Nephron (organoid): ENCODE measurements around the gene IKZF1.

Experiments used
- H3K27ac Mint-ChIP-seq, 3 experiments: 2 replicates each; pipeline ENCODE4 v1.8.0; 2020; ENCODE audit warnings: mixed read lengths in 3 of 3, mild to moderate bottlenecking in 2 of 3, moderate library complexity in 1 of 3
- H3K27me3 Mint-ChIP-seq: 2 replicates; pipeline ENCODE4 v1.8.0; 2021; ENCODE audit warnings: low read depth, mild to moderate bottlenecking, moderate library complexity, mixed read lengths
- H3K36me3 Mint-ChIP-seq: 2 replicates; pipeline ENCODE4 v1.8.0; 2020; ENCODE audit warnings: low read depth, mixed read lengths
- H3K4me1 Mint-ChIP-seq: 2 replicates; pipeline ENCODE4 v1.8.0; 2020; ENCODE audit warnings: mixed read lengths
- H3K4me3 Mint-ChIP-seq, 3 experiments: 2 replicates each; pipeline ENCODE4 v1.8.0; 2020; ENCODE audit warnings: mild to moderate bottlenecking in 3 of 3, mixed read lengths in 3 of 3, moderate library complexity in 2 of 3
- H3K9me3 Mint-ChIP-seq: 2 replicates; pipeline ENCODE4 v1.8.0; 2020; ENCODE audit warnings: mixed read lengths
- TF ChIP-seq, protein P1 (sequence below), 3 experiments: fragments of 200-600 bp; sonication (generic); IDR thresholded peaks; one replicate each; pipeline ENCODE4 v1.5.0; 2021; ENCODE audit warnings: antibody characterized with exemption in 3 of 3; ENCODE audit not compliant: unreplicated experiment in 3 of 3

IKZF1 gene

DNA sequence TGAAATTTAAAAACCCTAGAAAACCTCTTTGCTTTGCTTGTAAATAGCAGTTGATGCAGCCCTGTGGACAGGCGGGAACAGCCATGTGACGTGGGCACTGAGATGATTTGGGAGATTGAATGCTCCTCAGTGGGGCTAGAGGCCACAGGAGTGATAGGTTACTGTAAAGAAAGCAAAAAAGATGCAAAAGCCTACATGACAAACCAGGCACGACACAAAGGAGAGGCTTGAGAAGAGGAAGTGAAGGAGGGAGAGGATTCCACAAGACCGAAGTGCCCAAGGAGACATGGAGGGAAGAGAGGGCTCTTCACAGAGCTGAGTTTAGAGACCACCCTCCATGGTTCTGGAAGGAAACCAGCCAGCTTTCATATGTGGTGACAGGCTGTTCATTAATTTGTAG is 25.7 kb downstream of the IKZF1 start:
- peaks cover 7% of the 10 kb centered on the region for H3K27me3 Mint-ChIP-seq
- TF ChIP-seq, protein P1, sequence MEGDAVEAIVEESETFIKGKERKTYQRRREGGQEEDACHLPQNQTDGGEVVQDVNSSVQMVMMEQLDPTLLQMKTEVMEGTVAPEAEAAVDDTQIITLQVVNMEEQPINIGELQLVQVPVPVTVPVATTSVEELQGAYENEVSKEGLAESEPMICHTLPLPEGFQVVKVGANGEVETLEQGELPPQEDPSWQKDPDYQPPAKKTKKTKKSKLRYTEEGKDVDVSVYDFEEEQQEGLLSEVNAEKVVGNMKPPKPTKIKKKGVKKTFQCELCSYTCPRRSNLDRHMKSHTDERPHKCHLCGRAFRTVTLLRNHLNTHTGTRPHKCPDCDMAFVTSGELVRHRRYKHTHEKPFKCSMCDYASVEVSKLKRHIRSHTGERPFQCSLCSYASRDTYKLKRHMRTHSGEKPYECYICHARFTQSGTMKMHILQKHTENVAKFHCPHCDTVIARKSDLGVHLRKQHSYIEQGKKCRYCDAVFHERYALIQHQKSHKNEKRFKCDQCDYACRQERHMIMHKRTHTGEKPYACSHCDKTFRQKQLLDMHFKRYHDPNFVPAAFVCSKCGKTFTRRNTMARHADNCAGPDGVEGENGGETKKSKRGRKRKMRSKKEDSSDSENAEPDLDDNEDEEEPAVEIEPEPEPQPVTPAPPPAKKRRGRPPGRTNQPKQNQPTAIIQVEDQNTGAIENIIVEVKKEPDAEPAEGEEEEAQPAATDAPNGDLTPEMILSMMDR (IDR thresholded peaks at IDR 0.05; ENCODE audit: unreplicated experiment in 3 of 3): no peak
- H3K36me3 Mint-ChIP-seq: no peaks in the 10 kb centered on the region
- no peak overlapping the region for H3K27ac Mint-ChIP-seq
- no peak overlapping the region for H3K4me3 Mint-ChIP-seq
- H3K4me1 Mint-ChIP-seq: no peaks in the 10 kb centered on the region
- H3K9me3 Mint-ChIP-seq: no peaks in the 10 kb centered on the region

DNA sequence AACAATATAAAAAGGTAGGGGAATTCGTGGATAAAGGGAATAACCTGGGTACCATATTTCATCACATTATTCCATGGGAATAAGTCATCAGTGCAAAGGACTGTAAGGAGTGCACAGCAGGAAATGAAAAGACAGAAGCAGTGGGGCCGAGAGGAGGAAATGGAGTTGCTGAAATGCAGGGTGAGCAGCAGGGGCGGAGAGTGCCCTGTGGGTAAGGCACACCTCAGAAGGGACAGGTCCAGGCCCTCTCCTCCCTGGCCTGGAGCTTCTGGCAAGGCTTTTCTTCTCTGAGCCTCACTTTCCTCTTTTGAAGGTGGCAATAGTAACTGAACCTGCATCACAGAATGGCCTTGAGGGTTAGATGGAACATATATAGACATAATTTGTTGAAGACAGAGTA is 26.2 kb downstream of the IKZF1 start:
- TF ChIP-seq, protein P1 (IDR thresholded peaks at IDR 0.05; ENCODE audit: unreplicated experiment in 3 of 3): no peak
- Mint-ChIP-seq H3K27me3 (peaks cover 7% of the 10 kb centered on the region), H3K9me3 (no peaks in the 10 kb centered on the region), H3K4me1 (no peaks in the 10 kb centered on the region), H3K27ac (no peak overlapping the region), H3K36me3 (no peaks in the 10 kb centered on the region), H3K4me3 (no peak overlapping the region)

DNA sequence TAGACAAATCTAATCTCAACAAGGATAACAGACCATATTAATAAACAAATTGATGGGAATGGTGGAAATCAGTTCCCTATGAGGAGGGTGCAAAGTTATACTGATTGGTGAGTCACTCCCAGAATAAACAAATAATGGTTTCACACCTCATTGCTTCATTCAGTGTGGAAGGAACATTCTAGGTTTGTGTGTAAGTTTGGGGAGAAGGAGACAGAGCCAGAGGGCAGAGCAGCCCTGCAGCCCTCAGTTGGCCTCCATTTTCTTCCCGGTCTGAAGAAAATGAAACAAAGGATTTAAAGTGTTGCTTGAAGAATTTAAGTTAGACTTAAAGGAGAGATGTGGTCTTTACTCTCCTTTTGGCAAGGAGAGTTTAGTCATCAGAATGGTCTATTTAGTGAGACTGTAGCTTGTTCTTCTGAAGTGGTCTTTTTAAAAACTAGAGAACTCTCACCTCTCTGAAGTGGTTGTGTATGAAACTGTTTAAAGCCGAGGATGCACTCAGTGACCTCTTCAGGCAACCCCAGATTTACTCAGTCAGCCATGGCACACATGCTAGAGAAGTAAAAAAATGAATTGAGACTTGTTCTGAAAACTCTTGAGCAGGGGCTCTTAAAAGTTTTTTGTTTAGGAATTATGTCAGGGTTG is 27.2 kb downstream of the IKZF1 start:
- Mint-ChIP-seq H3K27me3 (peaks cover 9% of the 10 kb centered on the region), H3K4me1 (no peaks in the 10 kb centered on the region), H3K4me3 (no peak overlapping the region), H3K36me3 (no peaks in the 10 kb centered on the region), H3K9me3 (no peaks in the 10 kb centered on the region), H3K27ac (no peak overlapping the region)
- TF ChIP-seq, protein P1 (IDR thresholded peaks at IDR 0.05; ENCODE audit: unreplicated experiment in 3 of 3): no peak

DNA sequence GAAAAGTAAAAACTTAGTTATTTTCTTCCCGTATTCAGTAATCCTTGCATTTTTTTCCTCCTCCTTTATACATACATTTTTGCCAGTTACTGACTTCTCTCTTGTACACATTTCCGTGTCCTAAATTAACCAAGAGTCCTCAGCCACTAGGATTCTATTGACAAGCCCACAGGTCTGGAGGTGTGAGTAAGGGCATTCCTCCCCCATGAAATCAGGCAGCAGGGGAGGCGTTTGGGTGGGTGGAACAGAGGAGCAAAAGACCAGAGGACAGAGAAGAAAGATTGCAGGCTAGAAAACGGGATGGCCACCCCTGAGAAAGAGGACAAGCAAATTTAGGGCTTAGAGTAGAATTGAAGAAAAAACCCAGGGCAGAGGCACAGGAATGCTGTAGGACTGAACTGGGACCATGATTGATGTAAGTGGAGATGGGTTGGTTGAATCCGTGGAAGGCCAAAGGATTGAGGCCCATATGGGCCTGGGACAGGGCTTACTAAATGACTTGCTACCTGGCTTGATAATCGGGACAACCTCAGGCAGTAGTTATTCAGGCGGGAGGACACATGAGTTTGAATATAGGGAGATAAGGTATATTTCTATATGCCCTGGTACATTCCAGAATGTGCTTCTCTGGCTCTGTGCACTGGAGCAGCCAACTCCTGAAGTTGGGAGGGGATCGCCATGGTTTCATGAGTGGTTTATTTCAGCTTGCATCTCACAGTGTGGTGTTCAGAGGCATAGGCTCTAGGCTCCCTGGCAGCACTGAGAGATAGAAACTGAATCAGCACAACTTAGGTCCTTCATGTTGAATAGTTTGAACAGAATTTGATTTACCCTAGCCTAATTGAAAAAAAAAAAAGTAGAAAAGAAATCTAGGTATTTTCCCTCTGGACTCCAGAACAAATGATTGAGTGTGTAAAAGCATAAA is 28.0 kb downstream of the IKZF1 start:
- no peak overlapping the region for H3K27ac Mint-ChIP-seq
- no peaks in the 10 kb centered on the region for H3K9me3 Mint-ChIP-seq
- TF ChIP-seq, protein P1 (IDR thresholded peaks at IDR 0.05; ENCODE audit: unreplicated experiment in 3 of 3): no peak
- H3K27me3 Mint-ChIP-seq: peaks cover 12% of the 10 kb centered on the region
- no peaks in the 10 kb centered on the region for H3K36me3 Mint-ChIP-seq
- no peak overlapping the region for H3K4me3 Mint-ChIP-seq
- no peaks in the 10 kb centered on the region for H3K4me1 Mint-ChIP-seq

DNA sequence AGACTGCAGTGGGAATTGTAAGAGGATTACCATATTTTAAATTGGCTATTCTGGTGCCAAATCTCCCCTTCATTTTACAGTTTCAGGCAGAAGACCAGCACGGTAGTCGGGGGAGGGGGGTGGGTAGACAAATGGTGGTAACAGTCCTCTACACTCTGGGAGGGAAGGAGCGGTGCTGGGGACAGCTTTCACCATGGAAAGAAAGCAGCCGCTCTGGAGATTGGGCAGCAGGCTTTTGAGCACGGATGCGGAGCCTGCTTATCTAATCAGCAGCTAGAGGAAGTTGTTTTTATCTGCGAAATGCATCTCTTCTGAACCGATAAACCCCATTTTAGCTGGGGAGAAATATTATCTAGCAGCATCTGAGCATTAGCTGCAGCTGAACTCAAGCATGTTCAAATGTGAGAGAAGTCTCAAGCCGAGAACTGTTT is 28.7 kb downstream of the IKZF1 start:
- Mint-ChIP-seq H3K27ac (no peak overlapping the region), H3K9me3 (no peaks in the 10 kb centered on the region), H3K27me3 (peaks cover 12% of the 10 kb centered on the region), H3K4me3 (no peak overlapping the region), H3K36me3 (no peaks in the 10 kb centered on the region), H3K4me1 (no peaks in the 10 kb centered on the region)
- TF ChIP-seq, protein P1 (IDR thresholded peaks at IDR 0.05; ENCODE audit: unreplicated experiment in 3 of 3): no peak
